IPS-20b (cell line): Measurements from ENCODE around the gene ADGRF1.
"Not testable (repeated sequence)": the region's sequence is repeated elsewhere in the genome, so short reads cannot be mapped to it uniquely, and the experiment has no call there.

Experiments used
- H3K27ac ChIP-seq: one replicate; pipeline ENCODE4 v1.5.1; 2013; ENCODE audit warnings: low read length
- H3K27me3 ChIP-seq: 2 replicates; pipeline ENCODE4 v1.6.1; 2013; ENCODE audit warnings: mild to moderate bottlenecking, low read length, inconsistent platforms; ENCODE audit not compliant: insufficient read depth
- H3K36me3 ChIP-seq: 2 replicates; pipeline ENCODE4 v1.6.1; 2013; ENCODE audit warnings: low read depth, mild to moderate bottlenecking, inconsistent platforms, low read length, moderate library complexity; ENCODE audit not compliant: insufficient read depth
- H3K4me1 ChIP-seq: 2 replicates; pipeline ENCODE4 v1.6.1; 2013; ENCODE audit warnings: mild to moderate bottlenecking, control low read depth, inconsistent platforms, low read length, moderate library complexity; ENCODE audit not compliant: insufficient read depth
- H3K4me3 ChIP-seq: 2 replicates; pipeline ENCODE4 v1.5.1; 2013; ENCODE audit warnings: mild to moderate bottlenecking, low read length, inconsistent platforms
- H3K9ac ChIP-seq: 2 replicates; pipeline ENCODE4 v1.6.1; 2013; ENCODE audit warnings: low read depth, mild to moderate bottlenecking, inconsistent platforms, low read length, moderate library complexity
- H3K9me3 ChIP-seq: 2 replicates; pipeline ENCODE4 v1.6.1; 2013; ENCODE audit warnings: mild to moderate bottlenecking, low read depth, low read length, inconsistent platforms; ENCODE audit not compliant: insufficient read depth

ADGRF1 gene

DNA sequence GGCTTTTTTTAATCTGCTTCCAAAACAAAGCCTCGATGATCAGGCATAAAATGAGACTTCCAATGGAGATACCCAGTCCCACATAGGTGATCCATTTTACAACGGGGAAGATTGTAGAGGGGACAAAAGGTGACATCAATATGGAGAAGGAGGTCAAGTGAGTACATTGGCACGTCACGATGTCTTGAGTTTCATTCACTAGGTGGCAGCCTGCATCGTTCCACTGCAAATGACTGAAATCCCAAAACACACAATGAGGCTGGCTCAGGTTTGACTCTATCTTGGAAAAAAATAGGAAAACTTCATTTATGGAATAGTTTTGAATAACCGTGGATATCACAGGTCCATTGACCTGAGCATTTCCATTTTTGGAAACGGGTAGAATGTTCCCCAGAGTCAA, 32.5 kb downstream of the ADGRF1 start:
- Histone ChIP-seq H3K27me3 (no peaks in the 10 kb centered on the region), H3K36me3 (no peaks in the 10 kb centered on the region), H3K4me1 (no peaks in the 10 kb centered on the region), H3K9ac (no peak overlapping the region), H3K27ac (no peak overlapping the region), H3K9me3 (no peaks in the 10 kb centered on the region), H3K4me3 (no peak overlapping the region)

DNA sequence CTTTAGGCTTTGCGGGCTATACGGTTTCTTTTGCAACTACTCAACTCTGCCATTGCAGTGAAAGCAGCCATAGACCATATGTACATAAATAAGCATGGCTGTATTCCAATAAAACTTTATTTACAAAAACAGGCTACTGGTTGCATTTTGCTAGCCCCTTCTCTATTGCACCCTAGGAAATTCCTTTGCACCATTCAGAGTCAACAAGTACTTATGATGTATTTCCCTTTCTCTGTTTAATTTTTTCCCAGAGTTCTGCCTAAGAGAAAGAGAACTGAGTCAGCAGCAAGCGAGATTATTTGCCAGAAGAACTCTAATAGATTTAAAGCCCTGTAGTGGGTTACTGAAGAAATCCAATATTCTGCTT, 33.8 kb downstream of the ADGRF1 start:
- Histone ChIP-seq H3K27me3 (no peaks in the 10 kb centered on the region), H3K9me3 (no peaks in the 10 kb centered on the region), H3K9ac (no peak overlapping the region), H3K27ac (no peak overlapping the region), H3K4me3 (no peak overlapping the region), H3K4me1 (no peaks in the 10 kb centered on the region), H3K36me3 (no peaks in the 10 kb centered on the region)

GRCh38 chr6:47007657-47008396, 34.3 kb downstream of the ADGRF1 start:
- H3K27me3 ChIP-seq = no peaks in the 10 kb centered on the region
- H3K9ac ChIP-seq = no peak overlapping the region
- H3K4me1 ChIP-seq = no peaks in the 10 kb centered on the region
- no peaks in the 10 kb centered on the region for H3K9me3 ChIP-seq
- H3K27ac ChIP-seq = no peak overlapping the region
- no peak overlapping the region for H3K4me3 ChIP-seq
- H3K36me3 ChIP-seq = no peaks in the 10 kb centered on the region

GRCh38 chr6:47005486-47005885, 36.6 kb downstream of the ADGRF1 start:
- H3K27me3 ChIP-seq = no peaks in the 10 kb centered on the region
- H3K27ac ChIP-seq = no peak overlapping the region
- H3K4me3 ChIP-seq = no peak overlapping the region
- no peaks in the 10 kb centered on the region for H3K36me3 ChIP-seq
- no peaks in the 10 kb centered on the region for H3K9me3 ChIP-seq
- no peak overlapping the region for H3K9ac ChIP-seq
- H3K4me1 ChIP-seq = no peaks in the 10 kb centered on the region

- H3K4me1 ChIP-seq = no peaks in the 10 kb centered on the region
- no peak overlapping the region for H3K4me3 ChIP-seq
- H3K9me3 ChIP-seq = no peaks in the 10 kb centered on the region
- no peaks in the 10 kb centered on the region for H3K27me3 ChIP-seq
- H3K27ac ChIP-seq = no peak overlapping the region
- H3K9ac ChIP-seq = no peak overlapping the region
- no peaks in the 10 kb centered on the region for H3K36me3 ChIP-seq
Observed at GRCh38 chr6:47004463-47004862, 37.7 kb downstream of the ADGRF1 start.

- no peaks in the 10 kb centered on the region for H3K4me1 ChIP-seq
- no peaks in the 10 kb centered on the region for H3K36me3 ChIP-seq
- H3K27ac ChIP-seq = no peak overlapping the region
- H3K4me3 ChIP-seq = no peak overlapping the region
- no peak overlapping the region for H3K9ac ChIP-seq
- H3K9me3 ChIP-seq = no peaks in the 10 kb centered on the region
- H3K27me3 ChIP-seq = no peaks in the 10 kb centered on the region
Observed at GRCh38 chr6:47000842-47001241, 41.3 kb downstream of the ADGRF1 start.

GRCh38 chr6:46998436-46999017, 43.6 kb downstream of the ADGRF1 start:
- no peaks in the 10 kb centered on the region for H3K27me3 ChIP-seq
- no peaks in the 10 kb centered on the region for H3K36me3 ChIP-seq
- no peaks in the 10 kb centered on the region for H3K4me1 ChIP-seq
- no peak overlapping the region for H3K4me3 ChIP-seq
- H3K9ac ChIP-seq = no peak overlapping the region
- H3K9me3 ChIP-seq = no peaks in the 10 kb centered on the region
- H3K27ac ChIP-seq = no peak overlapping the region

- no peak overlapping the region for H3K9ac ChIP-seq
- no peaks in the 10 kb centered on the region for H3K4me1 ChIP-seq
Observed at GRCh38 chr6:46997646-46998045, 44.5 kb downstream of the ADGRF1 start.

DNA sequence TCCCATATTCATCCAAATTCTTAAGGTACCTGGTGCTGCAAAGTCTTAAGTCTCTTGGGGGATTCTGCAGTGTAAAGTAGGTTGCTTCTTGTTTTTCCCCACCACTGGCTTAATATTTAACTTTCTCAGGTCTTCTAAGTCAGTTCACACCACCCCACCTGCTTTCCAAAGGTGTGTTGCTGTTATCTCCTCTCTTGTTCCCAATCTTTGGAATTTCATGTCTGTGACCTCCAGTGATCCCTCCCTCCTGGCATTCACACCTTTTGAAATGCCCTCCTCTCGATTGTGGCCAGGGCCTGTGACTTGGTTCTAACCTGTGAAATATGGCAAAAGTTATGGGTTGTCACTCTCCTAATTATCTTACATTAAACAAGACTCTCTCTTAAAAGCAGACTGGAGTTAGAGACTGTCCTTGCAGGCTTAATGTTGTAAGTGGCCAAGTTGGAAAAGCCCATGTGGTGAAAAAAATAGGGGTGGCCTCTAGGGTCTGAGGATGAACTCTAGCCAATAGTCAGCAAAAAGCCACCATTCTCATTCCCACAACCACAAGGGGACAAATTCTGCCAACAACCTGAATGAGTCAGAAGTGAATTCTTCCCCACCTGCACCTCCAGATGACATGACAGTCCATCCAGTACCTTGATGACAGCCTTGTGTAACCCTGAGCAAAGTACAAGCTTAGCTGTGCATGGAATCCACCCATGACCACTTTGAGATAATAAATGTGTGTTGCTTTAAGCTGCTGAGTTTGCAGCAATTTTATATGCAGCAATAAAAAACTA, 45.1 kb downstream of the ADGRF1 start:
- no peaks in the 10 kb centered on the region for H3K9me3 ChIP-seq
- H3K27me3 ChIP-seq = no peaks in the 10 kb centered on the region
- no peak overlapping the region for H3K27ac ChIP-seq
- H3K9ac ChIP-seq = no peak overlapping the region
- H3K4me1 ChIP-seq = no peaks in the 10 kb centered on the region
- H3K4me3 ChIP-seq = no peak overlapping the region
- H3K36me3 ChIP-seq = no peaks in the 10 kb centered on the region

More at GRCh38 chr6:46997646-46998045, 44.5 kb downstream of the ADGRF1 start:
- no peaks in the 10 kb centered on the region for H3K9me3 ChIP-seq
- no peak overlapping the region for H3K27ac ChIP-seq
- H3K36me3 ChIP-seq = no peaks in the 10 kb centered on the region
- no peak overlapping the region for H3K4me3 ChIP-seq
- H3K27me3 ChIP-seq = no peaks in the 10 kb centered on the region

DNA sequence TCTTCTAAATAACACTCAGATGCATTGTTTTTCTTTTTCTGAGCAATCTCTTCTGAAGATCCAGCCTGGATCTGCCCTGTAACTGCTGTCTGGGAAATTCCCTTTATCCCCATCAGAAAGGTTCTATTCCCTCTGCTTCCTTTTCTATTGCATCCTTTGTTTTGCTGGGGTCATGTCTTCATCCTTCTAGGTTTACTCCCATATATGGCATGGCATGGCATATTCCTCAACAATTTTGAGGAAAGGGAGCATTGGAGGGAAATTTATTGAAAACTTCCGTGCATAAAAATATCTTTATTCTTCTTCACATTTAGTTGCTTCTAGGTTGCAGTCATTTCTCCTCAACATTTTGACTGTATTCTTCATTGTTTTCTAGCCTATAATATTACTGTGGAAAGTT, 47.2 kb downstream of the ADGRF1 start:
- Histone ChIP-seq H3K27ac (no peak overlapping the region), H3K4me1 (no peaks in the 10 kb centered on the region), H3K36me3 (no peaks in the 10 kb centered on the region), H3K9me3 (no peaks in the 10 kb centered on the region), H3K9ac (no peak overlapping the region), H3K4me3 (no peak overlapping the region), H3K27me3 (no peaks in the 10 kb centered on the region)

- H3K27ac ChIP-seq = no peak overlapping the region
- H3K4me3 ChIP-seq = no peak overlapping the region
- no peaks in the 10 kb centered on the region for H3K9me3 ChIP-seq
- no peak overlapping the region for H3K9ac ChIP-seq
- no peaks in the 10 kb centered on the region for H3K4me1 ChIP-seq
- H3K27me3 ChIP-seq = no peaks in the 10 kb centered on the region
- H3K36me3 ChIP-seq = no peaks in the 10 kb centered on the region
Observed at GRCh38 chr6:46993846-46994245, 48.3 kb downstream of the ADGRF1 start.

GRCh38 chr6:46992391-46992790, 49.7 kb downstream of the ADGRF1 start:
- not testable (repeated sequence) for H3K9me3 ChIP-seq, H3K27ac ChIP-seq, H3K4me3 ChIP-seq, H3K27me3 ChIP-seq, H3K9ac ChIP-seq, H3K36me3 ChIP-seq, H3K4me1 ChIP-seq
